Body of pancreas (tissue), 4 donors: ENCODE measurements around the gene BRD3. TPM values are rescaled to one million over a fixed set of nuclear protein-coding genes. Genes with fewer than 3 reads are reported as not detected.
A peak's percentile ranks its signal among the peaks of the same experiment; 100 is the strongest.

Source experiments
- ATAC-seq: fragments of 150-250 bp; one replicate; pipeline ENCODE4 v1.9.1; 2016
- DNase-seq, 4 donors: peaks; one replicate each; pipeline ENCODE4 v3.0.0-alpha.2; 2019
- H3K27ac ChIP-seq, 4 donors: fragments of 200-600 bp; sonication (generic); 1 replicate in 3 of 4; 2 replicates in 1 of 4; pipeline versions ENCODE4 v1.5.1 to v1.6.1; 2016 to 2019; ENCODE audit warnings: mild to moderate bottlenecking in 1 of 4, mixed read lengths in 1 of 4, moderate library complexity in 1 of 4
- H3K27me3 ChIP-seq, 2 donors: fragments of 200-600 bp; sonication (generic); one replicate each; pipeline ENCODE4 v1.6.0; 2016; ENCODE audit warnings: mild to moderate bottlenecking in 1 of 2
- H3K36me3 ChIP-seq, 2 donors: fragments of 200-600 bp; sonication (generic); replicated peaks in 1 of 2; 2 replicates each; pipeline ENCODE4 v1.5.1; 2016; ENCODE audit warnings: low read depth in 2 of 2; ENCODE audit not compliant: insufficient read depth in 1 of 2
- H3K4me1 ChIP-seq: fragments of 200-600 bp; sonication (generic); one replicate; pipeline ENCODE4 v1.6.0; 2016
- H3K4me3 ChIP-seq, 2 donors: fragments of 200-600 bp; sonication (generic); 1 replicate in 1 of 2; 2 replicates in 1 of 2; pipeline ENCODE4 v1.5.1; 2016 to 2019
- H3K9me3 ChIP-seq, 3 donors: fragments of 200-600 bp; sonication (generic); 1 replicate in 2 of 3; 2 replicates in 1 of 3; pipeline ENCODE4 v1.5.1; 2016
- CTCF ChIP-seq, 7 experiments: fragments of 450-650 bp in 4 of 7; fragments of 200-600 bp in 3 of 7; sonication (generic) in 3 of 7; IDR thresholded peaks; one replicate each; pipeline ENCODE4 v1.5.1; 2016 to 2019; ENCODE audit warnings: antibody characterized with exemption in 7 of 7
- POLR2A ChIP-seq, 3 donors: fragments of 450-650 bp; IDR thresholded peaks; one replicate each; pipeline ENCODE4 v1.6.1; 2016; ENCODE audit warnings: antibody characterized with exemption in 3 of 3, mild to moderate bottlenecking in 2 of 3
- WGBS, 2 donors: methylation state at CpG; one replicate each; pipeline ENCODE4 v1.1.5; 2017; 5-methylcytosine and 5-hydroxymethylcytosine counted together
- intact Hi-C: fragments of 100-400 bp; cut with DNase I; formaldehyde crosslinking; loops from one replicate; pipeline ENCODE4 v1.15.1; 2023
- total RNA-seq, 2 donors: library from RNA; depleted of rRNA; stranded (reverse); fragments of >200 nt; gene quantifications; one replicate each; pipeline ENCODE4 v1.1.0, GENCODE V29; 2016

BRD3 gene
- total RNA-seq, 2 donors from 2014 or later, result 12.2 to 27.4 TPM

GRCh38 chr9:134066913-134067851 lies 644 bp downstream of the BRD3 start:
- H3K27ac ChIP-seq, result peak overlapping the region; percentile 50 to 93 (median 69)
- no peaks in the 10 kb centered on the region for H3K9me3 ChIP-seq
- intact Hi-C loops, result no loop called here
- no peaks in the 10 kb centered on the region for H3K36me3 ChIP-seq
- H3K4me1 ChIP-seq, result peaks cover 48% of the 10 kb centered on the region
- H3K27me3 ChIP-seq, result no peaks in the 10 kb centered on the region
- DNase-seq, result peak in 1 of 4 donors; percentile 40
- ATAC-seq, result peak; percentile 21
- TF ChIP-seq POLR2A (IDR thresholded peaks at IDR 0.05), result no peak
- TF ChIP-seq CTCF (IDR thresholded peaks at IDR 0.05), result no peak
- WGBS, 2 donors, result 0 to 1% methylated on average over 12 to 110 of the region's 126 CpGs
- H3K4me3 ChIP-seq, result peak overlapping the region; percentile 0 to 38

GRCh38 chr9:134066526-134066912 lies 1.3 kb downstream of the BRD3 start:
- Histone ChIP-seq H3K9me3 (no peaks in the 10 kb centered on the region), H3K36me3 (no peaks in the 10 kb centered on the region), H3K27me3 (no peaks in the 10 kb centered on the region), H3K4me3 (peak overlapping the region; percentile 0 to 38), H3K27ac (peak overlapping the region; percentile 50 to 93 (median 69)), H3K4me1 (peaks cover 54% of the 10 kb centered on the region)
- intact Hi-C loops, result no loop called here
- DNase-seq, result no peak
- 3 to 5% methylated on average over 9 of the region's 9 CpGs for WGBS, 2 donors
- ATAC-seq, result no peak
- TF ChIP-seq CTCF (IDR thresholded peaks at IDR 0.05), result no peak
- no peak for TF ChIP-seq POLR2A (IDR thresholded peaks at IDR 0.05)

- ATAC-seq (no peak), DNase-seq (peak; percentile 30 to 56 (median 50))
- WGBS, 2 donors, result 9 to 13% methylated on average over 18 to 28 of the region's 28 CpGs
- Histone ChIP-seq H3K27ac (peak overlapping the region; percentile 32 to 93 (median 66)), H3K36me3 (no peaks in the 10 kb centered on the region), H3K9me3 (no peaks in the 10 kb centered on the region), H3K4me3 (no peak overlapping the region), H3K4me1 (peaks cover 61% of the 10 kb centered on the region), H3K27me3 (no peaks in the 10 kb centered on the region)
- intact Hi-C loops, result no loop called here
- TF ChIP-seq CTCF (IDR thresholded peaks at IDR 0.05), result no peak
- TF ChIP-seq POLR2A (IDR thresholded peaks at IDR 0.05), result peak in 2 of 3 donors; percentile 38 to 49
These were observed 2.0 kb downstream of the BRD3 start for GRCh38 chr9:134065612-134066419.

GRCh38 chr9:134064711-134065110 lies 3.1 kb downstream of the BRD3 start:
- H3K36me3 ChIP-seq, result no peaks in the 10 kb centered on the region
- TF ChIP-seq POLR2A (IDR thresholded peaks at IDR 0.05), result no peak
- no peak for TF ChIP-seq CTCF (IDR thresholded peaks at IDR 0.05)
- 67 to 77% methylated on average over 7 of the region's 7 CpGs for WGBS, 2 donors
- ATAC-seq (no peak), DNase-seq (peak in 2 of 4 donors; percentile 13 to 52)
- H3K4me3 ChIP-seq, result no peak overlapping the region
- H3K27me3 ChIP-seq, result no peaks in the 10 kb centered on the region
- H3K27ac ChIP-seq, result peak overlapping the region in 2 of 4 donors; percentile 82 to 93
- intact Hi-C loops, result no loop called here
- peaks cover 66% of the 10 kb centered on the region for H3K4me1 ChIP-seq
- H3K9me3 ChIP-seq, result no peaks in the 10 kb centered on the region
